ENCODE data around the gene U2AF2. TPM values are rescaled to one million over a fixed set of nuclear protein-coding genes. Genes with fewer than 3 reads are reported as not detected.
A peak's percentile ranks its signal among the peaks of the same experiment; 100 is the strongest.

U2AF2 gene
- total RNA-seq (100 to 1,000 TPM in 6 of 7 donors, 10 to 100 TPM in 1; 76.9 to 183 (median 158) TPM), polyA plus RNA-seq (100 to 1,000 TPM in 1 of 2 donors, 10 to 100 TPM in 1; 27.3 to 135 TPM)
- long read RNA-seq, donor 1, partial matches to known transcripts, result 1 of 3 reads
- long read RNA-seq, donor 1, other reads (novel, unspliced or antisense), result 1 of 3 reads
- long read RNA-seq, donor 2, transcript U2AF2-205 (5 exons, 637 nt), result minor isoform, 6 of 32 reads
- long read RNA-seq, donor 2, transcript U2AF2-202 (12 exons, 3,022 nt), result major isoform, 16 of 32 reads
- long read RNA-seq, donor 2, partial matches to known transcripts, result 6 of 32 reads
- long read RNA-seq, donor 2, other reads (novel, unspliced or antisense), result 0 of 32 reads
- long read RNA-seq, donor 3, partial matches to known transcripts, result 1 of 9 reads
- long read RNA-seq, donor 3, other reads (novel, unspliced or antisense), result 7 of 9 reads

DNA sequence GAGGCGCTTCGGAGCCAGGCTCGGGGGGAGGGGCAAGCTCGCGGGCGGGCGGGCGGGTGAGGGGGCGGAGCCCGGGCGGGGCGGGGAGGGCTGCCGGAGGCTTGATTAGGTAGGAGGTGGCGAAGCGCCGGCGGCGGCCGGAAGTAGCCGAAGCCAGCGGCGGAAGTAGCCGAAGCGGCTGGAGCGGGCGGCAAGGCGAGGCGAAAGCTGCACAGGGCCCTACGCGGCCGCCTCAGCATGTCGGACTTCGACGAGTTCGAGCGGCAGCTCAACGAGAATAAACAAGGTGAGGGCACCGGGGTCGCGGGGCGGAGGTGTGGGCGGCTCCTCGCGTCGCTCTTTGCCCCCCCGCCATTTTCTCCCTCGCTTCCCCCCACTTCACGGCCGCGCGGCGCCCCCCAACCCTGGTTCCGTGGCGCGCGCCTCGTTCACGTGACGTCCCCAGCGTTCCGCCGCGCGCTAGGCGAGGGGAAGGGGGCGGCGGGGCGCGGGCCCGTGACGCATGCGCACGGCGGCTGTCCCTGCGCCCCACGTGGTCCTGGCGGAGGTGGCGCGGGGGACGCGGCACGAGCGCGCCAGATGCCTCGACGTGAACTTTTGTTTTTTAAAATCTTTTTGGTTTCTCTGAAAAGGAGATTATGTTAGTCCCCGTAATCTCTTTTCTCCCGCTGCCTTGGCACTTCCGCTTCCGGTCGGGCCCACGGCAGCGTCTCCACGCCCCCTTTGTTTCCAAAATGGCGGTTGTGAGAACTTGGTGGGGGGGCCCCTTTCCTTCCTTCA lies at the start of gene U2AF2:
TSS of gene U2AF2 (plus strand) at position 168 of the 780 bp plus-strand sequence. CDS start at position 238, 70 bp downstream.
- DNase-seq, result peak; percentile 96 to 99 (median 99)
- Histone ChIP-seq H3K4me1 (ENCODE audit: insufficient read depth) (peaks cover 19% of the 10 kb centered on the region), H3K27ac (peak within 1 kb of the TSS; percentile 91 to 99), H3K4me3 (peak within 1 kb of the TSS; percentile 98), H3K27me3 (no peaks in the 10 kb centered on the region), H3K36me3 (no peaks in the 10 kb centered on the region), H3K9me3 (no peaks in the 10 kb centered on the region)
- 0 to 1% (median 0%) methylated on average over 73 to 95 of the region's 95 CpGs for WGBS, 3 donors
- intact Hi-C loops (cut with DNase I), result no loop called here
- TF ChIP-seq EP300 (IDR thresholded peaks at IDR 0.05) (no peak), POLR2A (IDR thresholded peaks at IDR 0.05) (peak; percentile 75)
- TF ChIP-seq, protein P1, sequence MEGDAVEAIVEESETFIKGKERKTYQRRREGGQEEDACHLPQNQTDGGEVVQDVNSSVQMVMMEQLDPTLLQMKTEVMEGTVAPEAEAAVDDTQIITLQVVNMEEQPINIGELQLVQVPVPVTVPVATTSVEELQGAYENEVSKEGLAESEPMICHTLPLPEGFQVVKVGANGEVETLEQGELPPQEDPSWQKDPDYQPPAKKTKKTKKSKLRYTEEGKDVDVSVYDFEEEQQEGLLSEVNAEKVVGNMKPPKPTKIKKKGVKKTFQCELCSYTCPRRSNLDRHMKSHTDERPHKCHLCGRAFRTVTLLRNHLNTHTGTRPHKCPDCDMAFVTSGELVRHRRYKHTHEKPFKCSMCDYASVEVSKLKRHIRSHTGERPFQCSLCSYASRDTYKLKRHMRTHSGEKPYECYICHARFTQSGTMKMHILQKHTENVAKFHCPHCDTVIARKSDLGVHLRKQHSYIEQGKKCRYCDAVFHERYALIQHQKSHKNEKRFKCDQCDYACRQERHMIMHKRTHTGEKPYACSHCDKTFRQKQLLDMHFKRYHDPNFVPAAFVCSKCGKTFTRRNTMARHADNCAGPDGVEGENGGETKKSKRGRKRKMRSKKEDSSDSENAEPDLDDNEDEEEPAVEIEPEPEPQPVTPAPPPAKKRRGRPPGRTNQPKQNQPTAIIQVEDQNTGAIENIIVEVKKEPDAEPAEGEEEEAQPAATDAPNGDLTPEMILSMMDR (IDR thresholded peaks at IDR 0.05), result peak in 2 of 3 donors; percentile 15 to 20

DNA sequence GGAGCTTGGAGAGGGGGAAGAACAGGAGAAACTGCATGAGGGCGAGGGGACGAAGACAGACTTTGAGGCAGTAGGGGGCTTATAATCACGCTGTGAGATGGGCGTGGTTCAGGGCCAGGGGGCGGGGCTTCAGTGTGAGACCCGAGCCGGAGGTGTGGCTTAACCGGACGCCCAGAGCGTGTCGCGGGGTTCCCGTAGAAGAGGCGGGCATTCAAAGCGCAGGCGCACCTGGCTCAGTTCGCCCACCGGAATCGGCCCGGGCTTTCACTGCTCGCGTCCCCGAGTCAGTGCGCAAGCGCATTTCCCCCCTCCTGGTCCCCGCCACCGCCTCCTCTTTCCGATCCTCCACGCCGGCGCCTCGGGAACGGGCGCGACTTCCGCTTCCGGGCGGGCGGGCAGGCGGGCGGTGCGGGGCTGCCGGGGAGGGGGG lies 49.6 kb upstream of the U2AF2 start:
- Histone ChIP-seq H3K27me3 (no peaks in the 10 kb centered on the region), H3K9me3 (no peaks in the 10 kb centered on the region), H3K4me1 (ENCODE audit: insufficient read depth) (peaks cover 6% of the 10 kb centered on the region), H3K27ac (peak overlapping the region; percentile 89 to 91), H3K36me3 (no peaks in the 10 kb centered on the region), H3K4me3 (peak overlapping the region; percentile 73)
- TF ChIP-seq EP300 (IDR thresholded peaks at IDR 0.05) (no peak), POLR2A (IDR thresholded peaks at IDR 0.05) (no peak)
- TF ChIP-seq, protein P1 (IDR thresholded peaks at IDR 0.05), result no peak
- DNase-seq, result peak; percentile 98 to 99 (median 99)
- WGBS, 3 donors, result 0 to 1% (median 1%) methylated on average over 29 to 43 of the region's 43 CpGs
- intact Hi-C loops (cut with DNase I), result loop anchor here in 3 of 4 donors (5.0 kb wide), 1 partner anchor 88 kb away; no protein-coding TSS in a partner anchor

DNA sequence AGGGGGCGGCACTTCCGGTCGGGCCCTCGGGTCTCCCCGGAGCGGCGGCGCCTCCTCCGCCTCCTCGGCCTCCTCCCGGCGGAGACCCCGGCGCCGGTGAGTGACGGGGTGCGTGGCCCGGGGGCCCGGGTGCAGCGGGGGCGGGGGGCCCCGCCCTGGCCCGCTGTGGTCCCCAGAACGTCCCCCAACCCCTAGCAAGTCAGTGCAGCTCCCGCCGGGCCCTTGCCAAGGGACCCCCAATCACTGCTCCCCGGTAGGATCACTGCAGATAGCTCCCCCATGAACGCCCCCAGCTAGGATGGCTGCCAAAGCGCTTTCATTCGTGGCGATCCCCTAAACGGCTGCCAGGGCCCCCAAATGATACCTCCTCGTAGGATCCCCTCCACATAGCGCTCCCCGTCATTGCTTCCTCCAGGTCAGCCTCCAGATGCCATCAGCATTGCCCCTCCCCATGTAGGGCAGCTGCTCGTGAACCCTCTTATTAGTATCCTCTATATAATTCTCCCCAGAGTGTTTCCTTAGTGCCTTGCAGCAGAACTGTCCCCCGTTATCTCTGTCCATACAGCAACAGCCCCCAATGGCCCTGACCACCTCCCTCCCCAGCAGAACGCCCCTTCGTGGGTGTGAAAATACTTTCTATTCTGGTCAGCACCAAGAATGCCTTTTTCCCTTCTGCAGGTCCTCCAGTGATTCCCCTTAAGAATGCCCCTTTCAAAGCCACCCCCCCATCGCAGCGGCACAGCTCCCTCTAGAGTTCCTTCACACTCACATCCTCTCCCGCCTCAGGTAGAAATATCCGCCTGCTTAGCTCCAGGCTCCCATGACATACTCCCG lies 49.0 kb upstream of the U2AF2 start, which contains the start of gene ZNF865:
TSS of gene ZNF865 (plus strand) at position 11 of the 834 bp plus-strand sequence. CDS start 7,972 bp downstream, outside the sequence.
- intact Hi-C loops (cut with DNase I), result loop anchor here (2.0 to 5.0 kb wide), 2 partner anchors 89 kb away; no protein-coding TSS in a partner anchor
- 0 to 1% (median 1%) methylated on average over 20 to 44 of the region's 44 CpGs for WGBS, 3 donors

More for the DNA sequence above, 49.0 kb upstream of the U2AF2 start, which contains the start of gene ZNF865:
- Histone ChIP-seq H3K27me3 (no peaks in the 10 kb centered on the region), H3K4me3 (peak within 1 kb of the TSS; percentile 73), H3K9me3 (no peaks in the 10 kb centered on the region), H3K36me3 (no peaks in the 10 kb centered on the region), H3K4me1 (ENCODE audit: insufficient read depth) (peaks cover 6% of the 10 kb centered on the region), H3K27ac (peak within 1 kb of the TSS; percentile 89 to 91)
- DNase-seq, result peak; percentile 67 to 85 (median 81)
- no peak for TF ChIP-seq POLR2A (IDR thresholded peaks at IDR 0.05)
- TF ChIP-seq, protein P1 (IDR thresholded peaks at IDR 0.05), result peak in 2 of 3 donors; percentile 60 to 61

Measured in ovary (tissue), 10 donors.